Activated T-cell treated with anti-CD3 and anti-CD28 coated beads for 4 hours (primary cell): ENCODE data around the gene AIMP2.
A peak's percentile ranks its signal among the peaks of the same experiment; 100 is the strongest.
"Not testable (repeated sequence)": the region's sequence is repeated elsewhere in the genome, so short reads cannot be mapped to it uniquely, and the experiment has no call there.

Experiments
- DNase-seq: peaks from one replicate; pipeline ENCODE4 v3.0.0-alpha.2; 2020

AIMP2 gene

DNA sequence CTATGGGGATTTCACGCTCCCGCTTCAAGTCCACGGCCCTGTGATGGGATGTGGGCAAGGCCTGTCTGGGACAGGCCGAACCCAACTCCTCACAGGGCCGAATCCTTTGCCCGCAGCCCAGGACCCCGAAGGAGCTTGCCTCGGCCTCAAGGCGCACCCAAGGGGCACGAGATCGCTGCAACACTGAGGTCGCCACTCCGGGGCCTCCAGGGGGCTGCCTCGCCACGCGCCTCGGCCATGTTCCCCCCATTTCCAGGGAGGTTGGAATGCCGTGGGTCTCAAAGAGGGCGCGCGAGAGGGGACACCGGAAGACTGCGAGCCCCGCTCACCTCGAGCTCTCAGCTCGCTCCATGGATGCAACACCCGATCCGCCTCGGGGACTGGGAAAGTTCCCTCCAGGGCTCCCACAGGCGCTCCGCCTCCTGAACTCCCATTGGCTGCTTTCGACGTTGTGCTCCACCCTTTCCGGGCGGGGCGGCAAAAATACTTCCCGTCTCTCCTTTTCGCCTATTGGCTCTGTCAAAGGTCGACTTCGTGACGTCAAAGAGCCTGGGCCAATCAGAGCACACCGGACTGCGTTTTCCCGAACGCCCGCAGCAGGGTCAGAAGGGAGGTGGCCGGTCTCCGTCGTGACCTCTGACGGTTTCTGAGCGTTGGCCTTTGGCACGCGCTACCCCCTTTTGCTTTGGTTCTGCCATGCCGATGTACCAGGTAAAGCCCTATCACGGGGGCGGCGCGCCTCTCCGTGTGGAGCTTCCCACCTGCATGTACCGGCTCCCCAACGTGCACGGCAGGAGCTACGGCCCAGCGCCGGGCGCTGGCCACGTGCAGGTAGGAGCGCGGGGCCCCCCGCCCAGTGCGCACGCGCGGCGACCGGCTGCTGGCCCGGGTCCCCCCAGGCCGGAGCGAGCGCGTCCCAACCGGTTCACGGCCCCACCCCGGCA is at the start of gene AIMP2, which contains the start of gene PMS2:
Gene AIMP2 (plus strand): TSS at position 605 of the 944 bp plus-strand sequence. CDS start 92 bp downstream, at position 697.
Gene PMS2 (minus strand): TSS at position 382 of the 944 bp plus-strand sequence. CDS start 30 bp downstream, at position 352.
- DNase-seq: peak; percentile 96

DNA sequence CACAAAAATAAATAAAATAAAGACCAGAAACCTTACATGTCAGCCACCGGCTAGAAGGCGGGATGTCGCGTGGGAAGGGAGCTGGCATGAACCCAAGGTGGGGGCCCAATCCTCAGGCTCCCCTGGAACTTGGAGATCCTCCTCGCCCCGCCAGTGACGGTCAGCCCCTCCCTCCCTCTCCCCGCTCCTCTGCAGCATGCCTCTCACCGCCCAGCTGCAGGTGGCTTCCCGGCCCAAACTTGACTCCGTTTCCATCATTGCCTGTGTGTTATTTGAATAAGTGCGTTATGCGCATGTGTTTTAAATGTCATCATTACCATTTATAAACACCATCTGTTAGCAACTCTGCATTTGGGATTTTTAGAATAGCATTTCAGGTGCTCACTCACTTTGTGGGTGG is 45.9 kb upstream of the AIMP2 start:
- DNase-seq: not testable (repeated sequence)

DNA sequence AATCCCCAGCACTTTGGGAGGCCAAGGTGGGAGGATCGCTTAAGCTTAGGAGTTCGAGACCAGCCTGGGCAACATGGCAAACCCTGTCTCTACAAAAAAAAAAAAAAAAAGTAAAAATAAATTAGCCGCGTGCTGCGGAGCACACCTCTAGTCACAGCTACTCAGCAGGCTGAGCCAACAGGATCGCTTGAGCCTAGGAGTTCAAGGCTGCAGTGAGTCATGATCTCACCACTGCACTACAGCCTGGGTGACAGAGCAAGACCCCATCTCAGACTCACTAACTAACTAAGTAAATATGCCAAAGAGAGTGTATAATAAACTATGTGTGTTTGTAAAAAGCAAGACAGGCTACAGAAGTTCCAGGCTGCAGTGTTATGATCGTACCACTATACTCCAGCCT is 45.3 kb upstream of the AIMP2 start:
- DNase-seq: not testable (repeated sequence)

DNA sequence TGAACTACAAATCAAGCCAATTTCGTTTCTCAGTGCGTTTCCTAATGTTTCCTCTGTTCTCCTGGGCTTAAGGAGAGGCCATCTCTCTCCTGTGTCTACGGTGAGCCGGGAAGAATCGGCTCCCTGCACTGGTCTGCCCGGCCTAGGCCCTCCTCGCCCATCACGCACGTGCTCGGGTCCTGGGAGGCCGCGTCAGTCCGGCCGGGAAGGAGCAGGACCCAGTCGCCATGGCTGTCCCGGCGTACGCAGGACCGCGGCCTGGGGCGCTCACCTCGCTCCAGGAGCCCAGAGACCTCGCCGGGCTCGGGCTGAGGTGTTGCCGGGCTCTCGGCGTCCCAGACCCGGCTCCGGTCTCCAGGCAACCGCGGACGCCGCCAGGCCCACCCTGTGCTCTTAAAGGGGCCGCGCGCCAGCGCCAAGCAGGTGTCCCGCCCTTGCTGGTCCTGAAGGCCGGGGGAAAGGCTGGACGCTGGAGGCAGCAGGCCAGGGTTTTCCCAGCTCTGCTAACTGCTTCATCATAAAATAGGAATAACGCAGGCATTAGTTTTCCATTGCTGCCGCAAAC is 38.6 kb upstream of the AIMP2 start, which contains the start of gene RSPH10B:
Gene RSPH10B (minus strand): TSS at position 343 of the 565 bp plus-strand sequence. CDS start 3,573 bp downstream, outside the sequence.
- DNase-seq: not testable (repeated sequence)

DNA sequence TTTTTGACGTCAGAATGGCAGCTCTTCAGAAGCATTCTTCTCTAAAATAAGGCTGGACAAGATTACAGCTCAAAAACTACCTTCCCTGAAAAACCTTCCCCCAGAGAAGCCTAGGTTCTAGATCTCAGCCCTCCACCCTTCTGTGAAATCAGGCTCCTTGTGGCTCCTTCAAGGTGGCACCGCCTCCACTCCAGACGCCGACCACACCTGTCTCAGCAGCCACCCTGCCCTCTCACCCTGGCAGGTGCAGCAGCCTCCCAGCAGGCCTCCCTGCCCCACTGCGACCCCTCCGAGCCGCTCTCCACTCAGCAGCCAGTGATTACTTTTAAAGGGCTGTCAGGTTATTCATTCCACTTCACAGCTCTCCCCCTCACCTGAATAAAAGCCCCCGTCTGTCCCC is 35.5 kb upstream of the AIMP2 start:
- not testable (repeated sequence) for DNase-seq

DNA sequence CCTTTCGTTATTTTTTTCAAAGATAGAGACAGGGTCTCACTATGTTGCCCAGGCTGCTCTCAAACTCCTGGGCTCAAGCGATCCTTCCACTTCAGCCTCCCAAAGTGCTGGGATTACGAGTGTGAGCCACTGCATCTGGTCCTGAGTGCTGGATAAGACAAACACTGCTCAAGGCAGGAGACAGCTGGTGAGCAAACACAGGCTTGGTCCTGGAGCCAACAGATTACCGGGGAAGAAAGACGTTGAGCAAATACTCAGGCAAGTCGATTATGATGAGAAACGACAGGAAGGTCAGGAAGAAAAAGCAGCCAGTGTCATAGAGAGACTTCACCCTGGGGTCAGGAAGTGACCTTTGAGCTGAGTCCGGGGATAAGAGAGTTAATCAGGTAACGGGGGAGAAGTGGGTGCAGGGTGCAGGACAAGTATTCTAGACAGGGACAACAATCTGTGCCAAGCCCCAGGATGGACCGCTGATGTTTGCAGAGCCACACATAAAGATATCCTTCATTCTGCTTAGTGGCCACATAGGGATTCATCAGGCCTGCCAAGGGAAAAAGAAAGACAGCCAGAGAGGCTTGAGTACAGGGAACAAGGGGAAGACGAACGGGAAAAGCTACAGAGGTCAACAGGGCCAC is 29.3 kb upstream of the AIMP2 start:
- DNase-seq: not testable (repeated sequence)

DNA sequence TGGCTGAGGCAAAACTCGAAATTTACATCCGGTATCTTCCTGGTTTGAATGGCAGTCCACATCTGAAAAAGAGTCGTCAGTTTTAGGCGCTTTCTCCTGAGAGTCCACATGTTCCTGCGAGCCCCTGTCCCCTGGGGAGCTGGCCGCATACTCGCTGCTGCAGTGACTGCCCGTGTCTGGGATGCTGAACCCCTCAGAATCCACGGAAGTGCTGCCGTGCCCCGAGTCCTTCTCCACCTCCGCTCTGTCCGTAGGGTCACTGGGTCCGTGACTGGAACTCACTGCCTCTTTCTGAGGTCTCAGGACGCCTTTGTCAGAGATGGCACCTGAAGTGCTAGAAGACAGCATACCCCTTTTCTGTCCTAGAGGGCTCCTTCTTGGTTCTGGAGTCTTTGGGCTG is 22.0 kb upstream of the AIMP2 start:
- DNase-seq: not testable (repeated sequence)

DNA sequence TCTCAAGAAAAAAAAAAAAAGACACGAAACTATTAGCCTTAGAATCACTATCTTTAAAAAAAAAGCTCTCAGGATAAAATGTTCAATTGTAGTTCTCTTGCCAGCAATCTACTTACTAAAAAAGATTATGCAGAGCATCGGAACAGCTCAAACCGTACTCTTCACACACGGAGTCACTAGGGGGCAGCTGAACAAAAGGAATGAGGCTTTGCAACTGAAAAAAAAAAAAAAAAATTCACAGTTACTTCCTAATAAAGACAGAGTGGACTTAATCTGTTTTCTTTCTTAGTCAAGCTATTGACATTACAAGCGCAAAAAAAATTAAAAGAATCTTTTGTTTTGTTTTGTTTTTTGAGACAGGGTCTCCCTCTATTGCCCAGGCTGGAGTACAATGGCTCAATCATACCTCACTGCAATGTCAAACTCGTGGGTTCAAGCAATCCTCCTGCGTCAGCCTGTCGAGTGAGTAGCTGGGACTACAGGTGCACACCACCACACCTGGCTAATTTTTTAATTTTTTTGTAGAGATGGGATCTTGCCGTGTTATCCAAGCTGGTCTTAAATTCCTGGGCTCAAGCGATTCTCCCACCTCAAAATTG is 11.8 kb upstream of the AIMP2 start:
- peak; percentile 36 for DNase-seq

DNA sequence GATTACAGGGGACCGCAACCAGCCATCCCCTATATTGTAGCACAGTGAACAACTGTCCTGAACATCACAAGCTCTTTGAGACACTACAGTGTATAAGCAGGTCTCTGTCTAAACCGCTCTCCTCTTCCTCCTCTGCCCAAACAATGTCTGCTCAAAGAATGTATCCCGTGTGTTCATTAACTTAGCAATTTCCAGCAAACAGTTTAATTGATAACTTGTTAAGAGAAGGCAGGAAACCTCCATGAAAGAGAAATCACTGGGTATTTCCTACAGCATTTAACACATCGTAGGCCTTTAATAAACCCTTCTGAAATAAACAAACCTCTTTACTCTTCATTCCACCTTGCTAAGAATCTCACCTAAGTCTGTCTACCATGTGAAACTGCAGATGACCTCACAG is 1.7 kb upstream of the AIMP2 start:
- DNase-seq: no peak

DNA sequence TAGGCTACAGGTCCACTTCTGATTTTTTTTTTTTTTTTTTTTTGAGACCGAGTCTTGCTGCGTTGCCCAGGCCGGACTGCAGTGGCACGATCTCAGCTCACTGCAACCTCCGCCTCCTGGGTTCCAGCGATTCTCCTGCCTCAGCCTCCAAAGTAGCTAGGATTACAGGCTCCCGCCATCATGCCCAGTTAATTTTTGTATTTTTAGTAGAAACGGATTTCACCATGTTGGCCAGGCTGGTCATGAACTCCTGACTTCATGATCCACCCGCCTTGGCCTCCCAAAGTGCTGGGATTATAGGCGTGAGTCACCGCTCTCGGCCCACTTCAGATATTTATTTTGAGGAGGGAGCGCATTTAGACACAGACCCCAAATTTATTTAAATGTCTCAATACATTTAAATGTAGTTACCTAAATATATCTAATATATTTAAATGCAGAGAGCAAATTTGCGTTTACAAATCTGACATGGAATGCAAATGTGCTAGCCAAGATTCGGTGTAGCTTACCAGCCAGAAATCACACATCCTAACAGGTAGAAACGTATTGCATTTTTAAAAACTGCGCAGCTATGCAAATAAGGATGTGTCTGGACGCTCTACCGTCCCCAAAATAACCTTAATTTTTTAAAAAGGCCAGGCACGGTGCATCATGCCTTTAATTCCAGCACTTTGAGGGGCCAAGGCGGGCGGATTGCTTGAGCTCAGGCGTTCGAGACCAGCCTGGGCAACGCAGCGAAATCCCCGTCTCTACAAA is 1.1 kb upstream of the AIMP2 start:
- not testable (repeated sequence) for DNase-seq

DNA sequence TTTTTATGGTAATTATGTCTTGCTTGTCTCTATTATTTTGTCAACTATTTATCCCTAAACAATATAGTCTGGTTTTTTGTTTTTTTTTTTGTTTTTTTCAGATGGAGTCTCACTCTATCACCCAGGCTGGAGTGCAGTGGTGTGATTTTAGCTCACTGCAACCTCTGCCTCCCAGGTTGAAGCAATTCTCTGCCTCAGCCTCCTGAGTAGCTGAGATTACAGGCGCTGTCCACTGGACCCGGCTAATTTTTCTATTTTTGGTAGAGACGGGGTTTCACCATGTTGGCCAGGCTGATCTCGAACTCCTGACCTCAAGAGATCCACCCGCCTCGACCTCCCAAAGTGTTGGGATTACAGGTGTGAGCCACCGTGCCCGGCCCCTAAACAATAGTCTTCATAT is 1.3 kb downstream of the AIMP2 start:
- DNase-seq: not testable (repeated sequence)

DNA sequence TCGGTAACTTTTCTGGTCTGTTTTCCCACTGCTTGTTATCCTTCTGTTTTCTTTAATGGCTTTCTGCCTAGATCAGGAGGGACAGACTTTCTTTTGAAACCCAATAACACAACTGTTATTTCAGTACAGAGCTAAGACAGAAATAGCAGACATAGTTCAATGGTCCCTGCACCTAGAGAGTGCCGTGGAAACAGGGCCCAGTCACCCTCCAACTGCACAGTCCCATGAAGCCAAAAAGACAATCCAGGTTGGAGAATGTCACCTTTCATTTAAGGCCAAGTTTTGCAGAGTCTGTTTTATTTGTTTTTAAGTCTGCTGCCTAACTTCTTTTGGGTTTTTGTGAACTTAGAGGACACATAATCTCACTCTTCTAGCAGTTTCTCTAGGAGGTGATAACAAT is 2.5 kb downstream of the AIMP2 start:
- no peak for DNase-seq

DNA sequence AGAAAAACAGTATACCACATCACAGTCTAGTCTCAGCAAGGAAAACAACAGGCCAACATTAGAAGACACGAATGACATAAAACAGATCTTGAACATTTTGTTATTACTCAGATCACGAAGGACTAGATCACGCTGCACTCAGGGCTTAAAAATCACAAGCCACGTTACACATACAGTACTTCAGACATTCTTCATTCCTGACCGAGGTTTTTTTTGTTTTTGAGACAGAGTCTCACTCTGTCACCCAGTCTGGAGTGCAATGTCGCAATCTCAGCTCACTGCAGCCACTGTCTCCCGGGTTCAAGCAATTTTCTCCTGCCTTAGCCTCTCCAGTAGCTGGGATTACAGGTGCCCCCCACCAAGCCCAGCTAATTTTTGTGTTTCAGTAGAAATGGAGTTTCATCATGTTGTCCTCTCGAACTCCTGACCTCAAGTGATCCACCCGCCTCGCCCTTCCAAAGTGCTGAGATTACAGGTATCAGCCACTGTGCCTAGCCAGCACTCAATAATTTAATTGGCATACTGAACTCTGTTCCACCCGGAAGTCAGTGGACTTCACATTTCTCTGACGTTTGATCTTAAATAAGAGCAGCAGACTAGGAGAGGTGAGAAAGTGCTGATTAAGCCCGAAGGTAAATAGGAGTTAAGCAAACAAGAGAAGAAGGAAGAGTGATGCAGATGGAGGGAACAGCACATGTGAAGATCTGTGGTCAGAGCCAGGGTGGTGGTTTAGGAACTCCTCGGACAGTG is 3.5 kb downstream of the AIMP2 start:
- no peak for DNase-seq

DNA sequence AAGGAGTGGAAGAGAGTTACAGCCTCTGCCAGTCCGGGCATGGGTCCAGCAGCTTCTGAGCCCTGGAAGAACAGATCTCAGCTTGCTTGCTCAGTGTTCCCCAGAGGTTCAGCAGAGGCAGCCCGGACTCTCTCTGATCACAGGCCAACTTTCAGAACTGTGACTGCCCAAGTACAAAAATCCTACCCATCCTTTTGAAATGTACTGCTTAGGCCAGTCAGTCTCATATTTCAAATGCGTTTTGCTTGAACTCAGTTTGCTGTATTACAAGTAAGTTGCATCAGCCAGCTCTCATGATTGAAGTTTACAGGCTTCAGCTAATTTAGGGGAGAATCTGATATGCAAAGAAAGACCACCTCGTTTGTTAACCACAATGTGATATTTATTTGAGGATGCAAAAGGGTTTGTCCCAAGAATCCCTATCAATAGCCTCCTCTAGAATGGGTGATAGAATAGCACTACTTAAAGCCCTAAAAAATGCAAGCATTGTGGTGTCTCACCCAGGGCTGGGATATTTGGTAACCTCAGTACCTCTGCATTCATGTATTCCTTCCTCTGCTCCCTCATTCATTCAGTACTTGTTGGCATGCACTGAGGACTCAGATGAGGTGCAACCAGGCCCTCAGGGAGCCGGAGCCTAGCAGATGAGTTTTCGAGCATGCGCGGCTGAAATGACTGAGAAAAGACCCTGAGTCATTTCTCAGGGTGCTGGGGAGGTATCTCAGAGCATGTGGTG is 7.0 kb downstream of the AIMP2 start:
- DNase-seq: no peak

DNA sequence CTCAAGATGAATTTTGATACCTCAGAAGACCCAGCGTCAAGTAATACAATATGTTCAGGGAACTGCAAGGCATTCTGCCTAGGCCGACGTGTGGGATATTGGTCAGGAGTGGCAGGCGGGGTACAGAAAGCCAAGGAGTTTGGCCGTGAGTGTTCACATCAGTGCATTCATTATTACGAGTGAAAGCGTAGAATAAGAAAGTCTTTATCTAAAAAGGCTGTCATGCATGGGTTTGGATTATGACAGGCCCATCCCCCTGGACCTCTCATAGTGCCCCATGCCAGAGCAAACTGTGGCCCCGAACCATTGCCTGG is 7.5 kb downstream of the AIMP2 start:
- DNase-seq: no peak

DNA sequence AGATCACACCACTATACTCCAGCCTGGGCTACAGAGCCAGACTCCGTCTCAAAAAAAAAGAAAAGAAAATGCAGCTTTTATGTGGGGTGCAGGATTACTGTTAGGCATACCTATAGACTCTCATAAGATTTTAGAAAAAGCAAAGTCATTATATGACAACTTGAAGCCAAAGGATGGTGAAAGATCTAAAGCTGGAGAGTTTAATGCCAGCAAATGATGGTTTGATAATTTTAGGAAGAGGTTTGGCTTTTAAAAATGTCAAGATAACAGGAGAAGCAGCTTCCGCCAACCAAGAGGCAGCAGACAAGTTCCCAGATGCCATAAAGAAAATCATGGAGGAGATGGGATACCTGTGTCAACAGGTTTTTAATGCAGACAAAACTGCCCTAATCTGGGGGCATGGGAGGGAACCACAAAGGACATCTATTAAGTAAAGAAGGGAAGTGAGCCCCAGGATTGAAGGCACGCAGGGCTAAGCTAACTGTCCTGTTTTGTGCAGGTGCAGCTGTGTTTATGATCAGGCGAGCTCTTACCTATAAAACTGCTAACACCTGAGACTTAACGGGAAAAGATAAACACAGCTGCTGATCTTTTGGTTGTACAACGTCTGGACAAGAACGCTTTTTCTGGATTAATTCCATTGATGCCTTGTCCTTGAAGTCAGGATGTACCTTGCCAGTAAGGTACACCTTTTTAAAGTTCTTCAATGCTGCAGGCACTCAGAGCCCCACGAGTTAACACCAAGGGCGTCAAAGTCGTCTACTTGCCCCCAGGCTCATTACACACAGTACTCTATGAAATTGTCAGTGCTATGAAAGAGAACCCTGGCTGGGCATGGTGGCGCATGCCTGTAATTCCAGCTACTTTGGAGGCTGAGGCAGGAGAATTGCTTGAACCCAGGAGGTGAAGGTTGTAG is 11.6 kb downstream of the AIMP2 start:
- DNase-seq: no peak

DNA sequence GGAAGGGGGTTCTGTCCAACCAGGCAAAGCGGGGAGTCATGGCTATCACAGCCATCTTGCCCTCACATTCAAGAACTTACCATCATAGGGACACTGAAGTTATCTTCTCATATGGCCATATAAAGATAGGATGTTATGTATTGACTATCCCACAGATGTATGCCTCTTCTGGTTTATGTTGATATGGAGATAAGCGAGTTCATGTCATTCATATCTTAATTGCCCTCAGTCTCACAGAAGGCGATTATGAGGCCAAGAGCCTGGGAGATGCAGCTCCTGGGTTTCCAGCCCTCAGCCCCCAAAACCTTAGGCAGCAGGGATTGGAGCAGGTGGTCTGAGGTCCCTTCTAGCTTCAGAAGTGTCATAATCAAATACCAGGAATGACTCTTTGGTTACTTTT is 13.6 kb downstream of the AIMP2 start:
- DNase-seq: no peak

DNA sequence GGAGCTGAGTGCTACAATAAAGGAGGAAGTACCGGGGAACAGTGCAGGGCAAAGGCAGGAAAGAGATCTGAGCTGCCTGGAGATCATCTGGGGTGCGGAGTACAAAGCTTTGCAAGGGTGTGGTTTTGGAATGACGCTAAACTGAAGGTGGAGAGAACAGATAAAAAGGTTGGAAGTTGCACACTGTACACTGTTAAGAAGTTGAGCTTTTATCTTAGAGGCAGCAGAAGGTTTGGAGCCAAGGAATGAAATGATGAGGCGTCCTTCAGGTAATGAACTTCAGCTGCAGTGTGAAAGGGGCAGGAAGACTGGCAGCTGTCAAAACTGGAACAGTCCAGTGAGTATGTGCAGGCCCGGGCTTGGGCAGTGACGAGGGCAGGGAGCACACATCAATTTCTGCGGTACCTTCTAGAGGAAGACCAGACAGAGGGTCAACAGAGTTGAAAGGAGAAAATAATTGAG is 14.9 kb downstream of the AIMP2 start:
- no peak for DNase-seq

DNA sequence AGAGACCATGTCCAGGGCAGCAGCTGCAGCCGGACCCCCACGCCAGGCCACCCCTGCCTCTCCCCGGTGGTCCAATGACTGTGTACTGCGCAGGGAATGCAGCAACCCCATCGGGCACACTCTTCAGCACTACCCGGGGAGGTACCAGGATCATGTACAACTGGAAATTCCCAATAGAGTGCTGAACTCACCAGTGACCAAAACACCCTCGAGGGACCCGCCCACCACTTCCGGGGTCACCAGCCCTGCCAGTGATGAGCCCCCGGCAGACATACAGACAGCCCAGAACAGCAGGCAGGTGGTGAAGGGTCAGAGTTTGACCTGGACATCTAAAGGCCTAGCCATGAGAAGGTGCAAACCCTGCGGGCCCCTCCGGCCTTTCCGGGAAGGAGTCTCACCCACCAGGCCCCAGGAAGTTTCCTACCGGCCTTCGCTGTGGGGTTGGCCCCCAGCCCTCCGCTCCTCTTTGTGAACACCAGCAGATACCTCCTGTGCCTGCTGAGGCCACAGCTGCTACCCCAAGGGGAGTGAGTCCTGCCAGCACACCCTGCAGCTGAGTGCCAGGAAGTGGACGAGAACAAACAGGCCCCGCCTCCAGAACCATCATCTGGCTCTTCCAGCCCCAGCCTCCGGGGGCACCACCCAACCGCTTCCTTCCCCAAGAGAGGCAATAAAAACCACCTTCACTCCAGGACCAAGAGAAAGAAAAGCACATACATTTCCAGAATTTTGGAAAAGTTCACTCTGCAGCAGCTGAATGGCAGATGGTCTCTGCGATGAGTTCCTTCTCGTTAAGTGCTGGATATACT is 17.1 kb downstream of the AIMP2 start:
- peak; percentile 34 for DNase-seq
